ENCODE measurements around the gene WDR86.

The WDR86 gene

GRCh38 chr7:151376218-151376902 is 33.5 kb downstream of the WDR86 start:
- TF ChIP-seq CTCF (IDR thresholded peaks at IDR 0.05; ENCODE audit: insufficient read depth, missing control alignments): no peak
- FAIRE-seq (no peak), DNase-seq (ENCODE audit: insufficient read length, low spot score) (no peak)

- FAIRE-seq: no peak
- DNase-seq (ENCODE audit: insufficient read length, low spot score): no peak
- no peak for TF ChIP-seq CTCF (IDR thresholded peaks at IDR 0.05; ENCODE audit: insufficient read depth, missing control alignments)
Measured at GRCh38 chr7:151375530-151376217, 34.2 kb downstream of the WDR86 start.

- no peak for TF ChIP-seq CTCF (IDR thresholded peaks at IDR 0.05; ENCODE audit: insufficient read depth, missing control alignments)
- DNase-seq (ENCODE audit: insufficient read length, low spot score): no peak
- FAIRE-seq: no peak
Measured at GRCh38 chr7:151374726-151375125, 35.1 kb downstream of the WDR86 start.

- FAIRE-seq: no peak
- TF ChIP-seq CTCF (IDR thresholded peaks at IDR 0.05; ENCODE audit: insufficient read depth, missing control alignments): no peak
- no peak for DNase-seq (ENCODE audit: insufficient read length, low spot score)
Measured at GRCh38 chr7:151374139-151374538, 35.7 kb downstream of the WDR86 start.

- no peak for TF ChIP-seq CTCF (IDR thresholded peaks at IDR 0.05; ENCODE audit: insufficient read depth, missing control alignments)
- FAIRE-seq (no peak), DNase-seq (ENCODE audit: insufficient read length, low spot score) (no peak)
Measured at GRCh38 chr7:151373599-151373998, 36.2 kb downstream of the WDR86 start.

- no peak for FAIRE-seq
- no peak for TF ChIP-seq CTCF (IDR thresholded peaks at IDR 0.05; ENCODE audit: insufficient read depth, missing control alignments)
Measured at GRCh38 chr7:151372612-151373265, 37.1 kb downstream of the WDR86 start.

GRCh38 chr7:151371266-151371665 is 38.6 kb downstream of the WDR86 start:
- TF ChIP-seq CTCF (IDR thresholded peaks at IDR 0.05; ENCODE audit: insufficient read depth, missing control alignments): no peak
- DNase-seq (ENCODE audit: insufficient read length, low spot score): no peak
- no peak for FAIRE-seq

More at GRCh38 chr7:151372612-151373265, 37.1 kb downstream of the WDR86 start:
- no peak for DNase-seq (ENCODE audit: insufficient read length, low spot score)
